HG03025 (cell line): ENCODE measurements around the gene PLEKHM2.

ENCODE experiments used
- ATAC-seq: cut with Tn5 transposase; IDR thresholded peaks from one replicate; pipeline ENCODE4 v1.9.1; 2021; ENCODE audit warnings: mild to moderate bottlenecking, moderate library complexity; ENCODE audit not compliant: unreplicated experiment, low FRiP score

Gene PLEKHM2

GRCh38 chr1:15755646-15756040 is 71.5 kb downstream of the PLEKHM2 start:
- no peak for ATAC-seq

GRCh38 chr1:15756143-15757015 is 72.3 kb downstream of the PLEKHM2 start:
- ATAC-seq: no peak

- ATAC-seq: no peak
Observed at GRCh38 chr1:15757016-15757543, 73.0 kb downstream of the PLEKHM2 start.

GRCh38 chr1:15757575-15758342 is 73.6 kb downstream of the PLEKHM2 start:
- no peak for ATAC-seq

- no peak for ATAC-seq
Observed at GRCh38 chr1:15758343-15758931, 74.3 kb downstream of the PLEKHM2 start, which contains the start of gene FBLIM1. TSS of gene FBLIM1 (plus strand) at chr1:15758795. CDS start at chr1:15764984, 6,189 bp downstream.

- no peak for ATAC-seq
Observed at GRCh38 chr1:15758953-15759661, 75.0 kb downstream of the PLEKHM2 start.

- ATAC-seq: no peak
Observed at GRCh38 chr1:15760520-15761211, 76.5 kb downstream of the PLEKHM2 start.

- ATAC-seq: no peak
Observed at GRCh38 chr1:15761366-15762128, 77.4 kb downstream of the PLEKHM2 start.

GRCh38 chr1:15762546-15762945 is 78.4 kb downstream of the PLEKHM2 start:
- ATAC-seq: no peak

- ATAC-seq: no peak
Observed at GRCh38 chr1:15764269-15764764, 80.2 kb downstream of the PLEKHM2 start.

- ATAC-seq: no peak
Observed at GRCh38 chr1:15764890-15765289, 80.8 kb downstream of the PLEKHM2 start.

GRCh38 chr1:15765495-15766194 is 81.5 kb downstream of the PLEKHM2 start:
- no peak for ATAC-seq

GRCh38 chr1:15767941-15768340 is 83.8 kb downstream of the PLEKHM2 start:
- ATAC-seq: no peak

GRCh38 chr1:15768388-15768787 is 84.3 kb downstream of the PLEKHM2 start:
- no peak for ATAC-seq

- ATAC-seq: no peak
Observed at GRCh38 chr1:15770313-15770962, 86.3 kb downstream of the PLEKHM2 start.

- no peak for ATAC-seq
Observed at GRCh38 chr1:15771836-15772515, 87.9 kb downstream of the PLEKHM2 start.

GRCh38 chr1:15775706-15776105 is 91.6 kb downstream of the PLEKHM2 start:
- ATAC-seq: no peak
